Retinal pigment epithelial cell (primary cell): Measurements from ENCODE around the gene LRRC58.

Experiments
- DNase-seq: peaks from one replicate; pipeline ENCODE4 v3.0.0-alpha.2; 2010; ENCODE audit warnings: low read depth
- H3K4me3 ChIP-seq: 2 replicates; pipeline ENCODE4 v1.5.1; 2011; ENCODE audit warnings: mild to moderate bottlenecking, low read length, control low read depth, moderate library complexity
- TF ChIP-seq, protein P1 (sequence below): conservative IDR thresholded peaks from 2 replicates; pipeline ENCODE4 v1.5.1; 2011; ENCODE audit warnings: low read depth, low read length, control low read depth, inconsistent platforms

The LRRC58 gene

DNA sequence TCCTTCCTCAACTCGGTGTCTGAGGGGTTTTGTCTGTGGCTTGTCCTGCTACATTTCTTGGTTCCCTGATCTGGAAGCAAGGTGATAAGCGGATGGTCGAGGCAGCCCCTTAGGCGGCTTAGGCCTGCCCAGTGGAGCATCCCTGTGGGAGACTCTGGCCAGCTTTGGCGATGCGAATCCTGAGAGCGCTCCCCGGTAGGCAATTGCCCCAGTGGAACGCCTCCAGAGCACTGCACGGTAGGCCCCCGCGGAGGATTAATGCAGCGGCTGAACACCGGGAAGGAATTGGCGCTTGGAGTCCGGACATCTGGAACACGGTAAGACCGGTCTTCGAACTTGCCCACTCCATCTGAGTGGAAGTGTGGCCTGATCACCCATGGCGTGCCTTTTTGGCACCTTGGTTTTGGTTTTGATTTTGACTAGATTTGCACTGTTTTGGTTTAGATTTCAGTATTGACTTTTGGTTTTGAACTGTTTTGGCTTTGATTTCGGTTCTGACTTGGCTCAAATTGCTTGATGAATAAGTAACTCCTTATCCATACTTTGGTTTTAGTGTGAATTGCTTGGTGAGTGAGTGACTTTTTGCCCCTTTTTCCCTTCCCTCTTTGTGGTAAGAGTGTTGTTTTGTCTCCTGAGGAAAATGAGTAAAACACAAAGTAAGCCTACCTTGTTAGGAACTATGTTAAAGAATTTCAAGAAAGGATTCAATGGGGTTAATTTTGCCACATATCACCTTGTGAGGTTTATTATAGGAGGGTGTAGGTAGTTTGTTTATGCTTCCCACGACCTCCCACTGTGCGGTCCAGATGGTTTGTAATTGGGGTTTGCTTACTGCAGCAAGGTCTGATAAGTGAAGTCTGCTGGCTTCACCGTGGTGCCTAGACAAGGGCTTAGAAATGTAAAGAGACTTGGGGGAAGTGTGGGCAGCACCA lies 37.0 kb downstream of the LRRC58 start:
- no peak for DNase-seq
- H3K4me3 ChIP-seq, result no peak overlapping the region
- TF ChIP-seq, protein P1, sequence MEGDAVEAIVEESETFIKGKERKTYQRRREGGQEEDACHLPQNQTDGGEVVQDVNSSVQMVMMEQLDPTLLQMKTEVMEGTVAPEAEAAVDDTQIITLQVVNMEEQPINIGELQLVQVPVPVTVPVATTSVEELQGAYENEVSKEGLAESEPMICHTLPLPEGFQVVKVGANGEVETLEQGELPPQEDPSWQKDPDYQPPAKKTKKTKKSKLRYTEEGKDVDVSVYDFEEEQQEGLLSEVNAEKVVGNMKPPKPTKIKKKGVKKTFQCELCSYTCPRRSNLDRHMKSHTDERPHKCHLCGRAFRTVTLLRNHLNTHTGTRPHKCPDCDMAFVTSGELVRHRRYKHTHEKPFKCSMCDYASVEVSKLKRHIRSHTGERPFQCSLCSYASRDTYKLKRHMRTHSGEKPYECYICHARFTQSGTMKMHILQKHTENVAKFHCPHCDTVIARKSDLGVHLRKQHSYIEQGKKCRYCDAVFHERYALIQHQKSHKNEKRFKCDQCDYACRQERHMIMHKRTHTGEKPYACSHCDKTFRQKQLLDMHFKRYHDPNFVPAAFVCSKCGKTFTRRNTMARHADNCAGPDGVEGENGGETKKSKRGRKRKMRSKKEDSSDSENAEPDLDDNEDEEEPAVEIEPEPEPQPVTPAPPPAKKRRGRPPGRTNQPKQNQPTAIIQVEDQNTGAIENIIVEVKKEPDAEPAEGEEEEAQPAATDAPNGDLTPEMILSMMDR, result no peak

GRCh38 chr3:120306519-120307455 lies 42.4 kb downstream of the LRRC58 start:
- H3K4me3 ChIP-seq, result no peak overlapping the region
- no peak for DNase-seq
- TF ChIP-seq, protein P1, result no peak

DNA sequence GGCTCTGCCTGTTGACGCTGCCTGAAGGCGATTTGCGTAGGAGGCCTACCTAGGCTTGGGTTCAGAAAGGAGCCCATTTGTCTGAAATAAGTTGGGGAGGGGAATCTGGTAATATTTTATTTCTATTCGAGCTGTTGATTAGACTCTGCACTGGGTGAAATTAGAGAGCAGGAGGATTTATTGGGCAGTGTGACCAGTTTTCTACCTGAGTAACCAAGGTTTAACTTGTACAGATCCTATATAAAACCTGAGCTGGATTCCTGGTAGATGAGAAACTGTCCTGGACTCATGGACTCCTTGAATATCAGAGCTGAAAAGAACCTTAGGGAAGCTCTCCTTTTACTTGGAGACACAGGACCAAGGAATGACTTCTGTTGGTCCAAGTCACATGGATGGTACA lies 44.5 kb downstream of the LRRC58 start:
- TF ChIP-seq, protein P1, result no peak
- no peak overlapping the region for H3K4me3 ChIP-seq
- no peak for DNase-seq

DNA sequence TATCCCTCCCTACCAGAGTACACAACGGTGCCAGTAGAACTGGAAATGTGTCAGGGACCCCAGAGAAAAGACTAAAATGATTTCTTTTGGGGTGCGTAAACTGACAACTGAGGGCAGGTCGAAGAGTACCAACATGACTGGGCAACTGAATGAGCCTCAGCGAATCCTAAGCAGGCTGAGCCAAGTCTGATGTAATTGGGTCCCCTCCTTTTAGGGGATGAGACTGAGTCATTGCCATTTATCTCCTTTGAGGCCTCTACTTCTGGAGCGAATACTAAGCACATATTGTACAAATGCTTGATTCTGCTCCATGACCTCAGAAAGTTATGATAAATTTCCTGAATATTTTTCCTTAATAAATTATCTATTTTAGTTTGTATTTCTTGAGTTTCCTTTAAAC lies 46.8 kb downstream of the LRRC58 start:
- no peak overlapping the region for H3K4me3 ChIP-seq
- no peak for DNase-seq

DNA sequence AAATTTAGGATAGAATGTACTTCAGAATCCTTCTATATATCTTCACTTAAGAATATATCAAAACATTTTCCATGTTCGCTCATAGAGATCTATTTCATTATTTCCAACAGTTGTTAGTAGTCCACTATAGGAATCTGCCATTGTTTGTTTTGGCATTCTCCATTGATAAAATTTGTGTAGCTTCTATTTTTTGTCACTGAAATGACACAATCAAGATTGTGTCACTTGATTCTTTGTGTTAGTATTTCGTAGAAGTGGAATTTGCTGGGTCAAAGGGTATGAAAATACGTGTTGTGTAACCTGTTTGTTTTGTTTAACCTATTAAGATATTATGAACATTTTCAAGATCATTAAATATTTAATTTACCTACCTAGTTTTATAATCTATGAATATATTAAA lies 48.2 kb downstream of the LRRC58 start:
- DNase-seq, result no peak
- H3K4me3 ChIP-seq, result no peak overlapping the region
- TF ChIP-seq, protein P1, result no peak

More for the DNA sequence above, 46.8 kb downstream of the LRRC58 start:
- TF ChIP-seq, protein P1, result no peak

GRCh38 chr3:120299403-120299802 lies 49.8 kb downstream of the LRRC58 start:
- TF ChIP-seq, protein P1, result no peak
- no peak overlapping the region for H3K4me3 ChIP-seq
- no peak for DNase-seq
